Mesothelial cell of epicardium (in vitro differentiated cells): ENCODE measurements around the gene KCNAB1. TPM values are rescaled to one million over a fixed set of nuclear protein-coding genes. Genes with fewer than 3 reads are reported as not detected.

Experiments
- DNase-seq, 2 experiments: peaks; one replicate each; pipeline ENCODE4 v3.0.0; 2021; ENCODE audit warnings: low spot score in 2 of 2; ENCODE audit not compliant: unreplicated experiment in 2 of 2
- H3K27ac Mint-ChIP-seq: 2 replicates; pipeline ENCODE4 v1.8.0; 2021; ENCODE audit warnings: mixed read lengths
- H3K27me3 Mint-ChIP-seq: 2 replicates; pipeline ENCODE4 v1.8.0; 2021; ENCODE audit warnings: low read depth, mixed read lengths
- H3K36me3 Mint-ChIP-seq: 2 replicates; pipeline ENCODE4 v1.8.0; 2021; ENCODE audit warnings: mixed read lengths
- H3K4me1 Mint-ChIP-seq: 2 replicates; pipeline ENCODE4 v1.8.0; 2021; ENCODE audit warnings: mixed read lengths
- H3K4me3 Mint-ChIP-seq: 2 replicates; pipeline ENCODE4 v1.8.0; 2021; ENCODE audit warnings: mild to moderate bottlenecking, moderate library complexity, mixed read lengths
- H3K9me3 Mint-ChIP-seq: 2 replicates; pipeline ENCODE4 v1.8.0; 2021; ENCODE audit warnings: mixed read lengths
- total RNA-seq: library from RNA; stranded (reverse); gene quantifications from 3 replicates; pipeline ENCODE4 v1.2.1, GENCODE V29; 2021
- TF ChIP-seq, protein P1 (sequence below): fragments of 200-600 bp; sonication (generic); IDR thresholded peaks from one replicate; pipeline ENCODE4 v1.5.0; 2021; ENCODE audit warnings: antibody characterized with exemption; ENCODE audit not compliant: unreplicated experiment

KCNAB1 gene
- total RNA-seq, 1 donor from 2014 or later = 3.7 TPM

DNA sequence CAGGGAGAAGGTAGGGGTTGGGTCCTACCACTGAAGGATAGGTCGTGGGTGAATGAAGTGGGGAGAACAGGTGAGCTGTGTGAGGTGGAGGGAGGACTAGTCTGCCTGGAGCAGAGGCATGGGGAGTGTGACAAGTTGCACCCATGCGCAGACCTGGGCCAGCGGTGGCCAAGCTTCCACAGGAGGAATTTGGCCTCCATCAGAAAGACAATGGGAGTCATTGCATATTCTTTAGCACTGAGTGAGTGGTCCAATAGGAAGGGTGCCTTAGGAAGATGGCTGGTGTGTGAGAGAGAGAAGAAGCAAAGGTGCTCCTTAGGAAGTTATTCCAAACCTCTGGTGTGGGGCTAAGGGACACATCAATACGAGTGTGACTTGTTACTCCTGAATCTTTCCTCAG, 191.1 kb downstream of the KCNAB1 start:
- no peak for DNase-seq
- Mint-ChIP-seq H3K36me3 (no peaks in the 10 kb centered on the region), H3K27ac (no peak overlapping the region), H3K4me3 (no peak overlapping the region), H3K27me3 (peaks cover 5% of the 10 kb centered on the region), H3K4me1 (no peaks in the 10 kb centered on the region), H3K9me3 (no peaks in the 10 kb centered on the region)
- TF ChIP-seq, protein P1, sequence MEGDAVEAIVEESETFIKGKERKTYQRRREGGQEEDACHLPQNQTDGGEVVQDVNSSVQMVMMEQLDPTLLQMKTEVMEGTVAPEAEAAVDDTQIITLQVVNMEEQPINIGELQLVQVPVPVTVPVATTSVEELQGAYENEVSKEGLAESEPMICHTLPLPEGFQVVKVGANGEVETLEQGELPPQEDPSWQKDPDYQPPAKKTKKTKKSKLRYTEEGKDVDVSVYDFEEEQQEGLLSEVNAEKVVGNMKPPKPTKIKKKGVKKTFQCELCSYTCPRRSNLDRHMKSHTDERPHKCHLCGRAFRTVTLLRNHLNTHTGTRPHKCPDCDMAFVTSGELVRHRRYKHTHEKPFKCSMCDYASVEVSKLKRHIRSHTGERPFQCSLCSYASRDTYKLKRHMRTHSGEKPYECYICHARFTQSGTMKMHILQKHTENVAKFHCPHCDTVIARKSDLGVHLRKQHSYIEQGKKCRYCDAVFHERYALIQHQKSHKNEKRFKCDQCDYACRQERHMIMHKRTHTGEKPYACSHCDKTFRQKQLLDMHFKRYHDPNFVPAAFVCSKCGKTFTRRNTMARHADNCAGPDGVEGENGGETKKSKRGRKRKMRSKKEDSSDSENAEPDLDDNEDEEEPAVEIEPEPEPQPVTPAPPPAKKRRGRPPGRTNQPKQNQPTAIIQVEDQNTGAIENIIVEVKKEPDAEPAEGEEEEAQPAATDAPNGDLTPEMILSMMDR = no peak

DNA sequence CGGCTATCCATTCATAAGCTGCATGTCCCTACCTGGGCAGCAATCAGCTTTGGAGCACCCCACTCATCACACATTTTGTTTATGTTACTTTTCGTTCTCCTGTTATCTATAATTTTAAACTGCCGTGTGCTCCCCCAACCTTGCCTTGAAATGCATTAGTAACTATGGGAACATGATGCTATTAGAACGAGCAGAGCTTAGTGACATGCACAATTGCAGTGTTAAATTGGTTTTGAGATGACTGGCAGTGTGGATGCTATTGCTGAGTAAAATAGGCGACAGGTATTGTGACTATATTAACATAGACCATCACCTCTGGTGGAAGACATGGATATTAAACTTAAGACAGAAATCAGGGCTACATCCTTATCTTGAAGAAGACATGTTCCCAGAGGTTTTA, 191.6 kb downstream of the KCNAB1 start:
- Mint-ChIP-seq H3K4me3 (no peak overlapping the region), H3K27me3 (peaks cover 4% of the 10 kb centered on the region), H3K4me1 (no peaks in the 10 kb centered on the region), H3K36me3 (no peaks in the 10 kb centered on the region), H3K27ac (no peak overlapping the region), H3K9me3 (no peaks in the 10 kb centered on the region)
- no peak for DNase-seq
- TF ChIP-seq, protein P1 = no peak

DNA sequence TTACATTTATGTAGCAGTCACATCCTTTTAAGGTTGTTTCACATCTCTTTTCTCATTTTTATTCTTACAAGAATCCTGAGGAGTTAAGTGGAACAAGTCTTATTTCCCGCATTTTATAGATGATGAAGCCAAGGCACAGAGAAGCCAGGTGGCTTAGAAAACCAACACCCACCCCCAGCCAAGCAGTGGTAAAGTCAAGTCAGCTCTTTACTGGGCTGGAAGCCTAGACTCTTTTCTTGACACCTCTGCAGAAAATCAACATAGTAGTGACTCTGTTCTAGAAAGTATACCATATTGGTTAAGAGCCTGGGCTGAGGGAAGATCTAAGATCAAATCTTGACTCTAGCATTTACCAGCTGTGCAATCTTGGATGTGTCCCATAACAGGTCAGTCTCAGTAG, 195.7 kb downstream of the KCNAB1 start:
- Mint-ChIP-seq H3K27me3 (peaks cover 2% of the 10 kb centered on the region), H3K4me3 (no peak overlapping the region), H3K36me3 (no peaks in the 10 kb centered on the region), H3K9me3 (no peaks in the 10 kb centered on the region), H3K27ac (no peak overlapping the region), H3K4me1 (peaks cover 3% of the 10 kb centered on the region)
- TF ChIP-seq, protein P1 = no peak
- no peak for DNase-seq

DNA sequence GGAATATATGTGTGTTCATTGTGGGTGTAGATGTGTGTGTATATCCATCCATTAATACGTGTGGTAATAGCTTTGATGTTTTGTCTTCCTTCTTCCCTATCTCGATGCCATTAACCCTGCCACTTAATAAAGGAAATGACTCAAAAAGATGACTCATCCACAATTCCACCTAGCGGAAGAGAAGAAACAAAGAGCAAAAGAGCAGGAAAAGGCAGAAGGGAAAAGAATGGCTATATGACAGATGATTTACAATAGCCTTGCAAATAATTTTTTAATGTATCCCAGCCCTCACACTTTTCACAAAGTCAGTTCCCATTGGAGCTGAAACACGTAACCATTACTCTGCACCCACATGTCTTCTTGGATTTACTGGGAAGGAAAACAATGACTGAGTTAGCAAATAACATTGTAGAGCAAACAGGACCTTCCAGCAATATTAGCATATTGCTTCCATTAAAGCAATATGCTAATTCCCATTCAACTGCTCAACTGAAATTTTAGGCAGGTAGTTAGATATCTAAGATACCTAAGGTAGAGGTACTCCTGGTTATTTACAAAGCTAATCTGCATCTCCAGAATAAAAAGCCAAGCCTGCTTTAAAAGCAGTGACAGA, 197.2 kb downstream of the KCNAB1 start:
- DNase-seq = no peak
- peaks cover 3% of the 10 kb centered on the region for H3K4me1 Mint-ChIP-seq
- no peaks in the 10 kb centered on the region for H3K27me3 Mint-ChIP-seq
- H3K4me3 Mint-ChIP-seq = no peak overlapping the region
- TF ChIP-seq, protein P1 = no peak
- H3K36me3 Mint-ChIP-seq = no peaks in the 10 kb centered on the region
- no peak overlapping the region for H3K27ac Mint-ChIP-seq
- no peaks in the 10 kb centered on the region for H3K9me3 Mint-ChIP-seq

DNA sequence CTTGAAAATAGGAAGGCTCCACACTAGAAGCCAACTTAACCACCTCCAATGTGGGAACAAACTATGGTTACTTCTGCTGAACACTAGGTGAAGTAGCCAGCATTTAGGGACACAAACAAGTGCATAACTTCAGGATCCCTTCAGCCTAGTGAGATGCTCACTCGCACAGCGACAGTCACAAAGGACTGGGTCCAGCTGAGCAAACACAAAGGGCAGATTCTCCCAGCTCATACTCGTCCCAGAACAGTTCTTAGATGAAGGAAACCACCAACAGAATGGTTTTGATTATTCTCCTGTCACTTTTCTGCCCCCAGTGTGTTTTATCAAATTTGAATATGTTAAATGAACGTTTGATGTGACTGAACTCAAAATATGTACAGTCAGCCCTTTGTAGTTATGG, 201.6 kb downstream of the KCNAB1 start:
- no peak for DNase-seq
- Mint-ChIP-seq H3K27me3 (no peaks in the 10 kb centered on the region), H3K4me3 (no peak overlapping the region), H3K9me3 (no peaks in the 10 kb centered on the region), H3K36me3 (no peaks in the 10 kb centered on the region), H3K27ac (no peak overlapping the region), H3K4me1 (peaks cover 3% of the 10 kb centered on the region)
- TF ChIP-seq, protein P1 = no peak

DNA sequence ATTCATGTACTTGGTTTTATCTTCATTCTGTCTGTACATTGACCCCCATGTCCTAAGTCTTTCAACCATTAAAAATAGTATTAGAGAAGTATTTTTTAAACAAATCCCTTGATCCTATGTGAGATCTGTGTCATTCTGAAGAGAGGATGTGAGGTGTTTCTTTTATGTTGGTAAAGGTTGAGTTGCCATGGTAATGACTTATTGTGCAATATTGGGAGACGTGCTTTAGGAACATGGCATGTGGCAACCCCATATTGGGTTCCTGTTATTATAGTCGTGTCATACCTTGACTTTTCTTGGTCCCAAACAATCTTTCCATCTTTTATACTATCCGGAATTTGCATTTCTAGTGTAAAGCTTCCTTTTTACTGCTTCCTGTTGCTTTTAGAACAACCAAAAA, 203.1 kb downstream of the KCNAB1 start:
- no peaks in the 10 kb centered on the region for H3K9me3 Mint-ChIP-seq
- no peak overlapping the region for H3K4me3 Mint-ChIP-seq
- TF ChIP-seq, protein P1 = no peak
- H3K27ac Mint-ChIP-seq = no peak overlapping the region
- H3K27me3 Mint-ChIP-seq = no peaks in the 10 kb centered on the region
- no peaks in the 10 kb centered on the region for H3K4me1 Mint-ChIP-seq
- no peak for DNase-seq
- H3K36me3 Mint-ChIP-seq = no peaks in the 10 kb centered on the region
